Memory B cell (primary cell): ENCODE data around the gene LINGO4.

Source experiments
- ATAC-seq: fragments of 150-1000 bp; cut with Tn5 transposase; 2 replicates; pipeline ENCODE4 v1.10.0; 2021; ENCODE audit warnings: low read depth, mild to moderate bottlenecking, moderate library complexity
- DNase-seq, 2 donors: peaks; one replicate each; pipeline ENCODE4 v3.0.0; 2022; ENCODE audit warnings: low spot score in 2 of 2
- H3K27ac Mint-ChIP-seq: one replicate; pipeline ENCODE4 v1.8.0; 2022; ENCODE audit warnings: mild to moderate bottlenecking, moderate library complexity, mixed read lengths
- H3K27me3 Mint-ChIP-seq: one replicate; pipeline ENCODE4 v1.8.0; 2022; ENCODE audit warnings: mixed read lengths
- H3K36me3 Mint-ChIP-seq: one replicate; pipeline ENCODE4 v1.8.0; 2022; ENCODE audit warnings: mild to moderate bottlenecking, mixed read lengths
- H3K4me1 Mint-ChIP-seq: one replicate; pipeline ENCODE4 v1.8.0; 2022; ENCODE audit warnings: mixed read lengths
- H3K4me3 Mint-ChIP-seq: one replicate; pipeline ENCODE4 v1.8.0; 2022; ENCODE audit warnings: mild to moderate bottlenecking, moderate library complexity, mixed read lengths
- H3K9me3 Mint-ChIP-seq: one replicate; pipeline ENCODE4 v1.8.0; 2022; ENCODE audit warnings: mixed read lengths

LINGO4 gene, protein sequence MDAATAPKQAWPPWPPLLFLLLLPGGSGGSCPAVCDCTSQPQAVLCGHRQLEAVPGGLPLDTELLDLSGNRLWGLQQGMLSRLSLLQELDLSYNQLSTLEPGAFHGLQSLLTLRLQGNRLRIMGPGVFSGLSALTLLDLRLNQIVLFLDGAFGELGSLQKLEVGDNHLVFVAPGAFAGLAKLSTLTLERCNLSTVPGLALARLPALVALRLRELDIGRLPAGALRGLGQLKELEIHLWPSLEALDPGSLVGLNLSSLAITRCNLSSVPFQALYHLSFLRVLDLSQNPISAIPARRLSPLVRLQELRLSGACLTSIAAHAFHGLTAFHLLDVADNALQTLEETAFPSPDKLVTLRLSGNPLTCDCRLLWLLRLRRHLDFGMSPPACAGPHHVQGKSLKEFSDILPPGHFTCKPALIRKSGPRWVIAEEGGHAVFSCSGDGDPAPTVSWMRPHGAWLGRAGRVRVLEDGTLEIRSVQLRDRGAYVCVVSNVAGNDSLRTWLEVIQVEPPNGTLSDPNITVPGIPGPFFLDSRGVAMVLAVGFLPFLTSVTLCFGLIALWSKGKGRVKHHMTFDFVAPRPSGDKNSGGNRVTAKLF

DNA sequence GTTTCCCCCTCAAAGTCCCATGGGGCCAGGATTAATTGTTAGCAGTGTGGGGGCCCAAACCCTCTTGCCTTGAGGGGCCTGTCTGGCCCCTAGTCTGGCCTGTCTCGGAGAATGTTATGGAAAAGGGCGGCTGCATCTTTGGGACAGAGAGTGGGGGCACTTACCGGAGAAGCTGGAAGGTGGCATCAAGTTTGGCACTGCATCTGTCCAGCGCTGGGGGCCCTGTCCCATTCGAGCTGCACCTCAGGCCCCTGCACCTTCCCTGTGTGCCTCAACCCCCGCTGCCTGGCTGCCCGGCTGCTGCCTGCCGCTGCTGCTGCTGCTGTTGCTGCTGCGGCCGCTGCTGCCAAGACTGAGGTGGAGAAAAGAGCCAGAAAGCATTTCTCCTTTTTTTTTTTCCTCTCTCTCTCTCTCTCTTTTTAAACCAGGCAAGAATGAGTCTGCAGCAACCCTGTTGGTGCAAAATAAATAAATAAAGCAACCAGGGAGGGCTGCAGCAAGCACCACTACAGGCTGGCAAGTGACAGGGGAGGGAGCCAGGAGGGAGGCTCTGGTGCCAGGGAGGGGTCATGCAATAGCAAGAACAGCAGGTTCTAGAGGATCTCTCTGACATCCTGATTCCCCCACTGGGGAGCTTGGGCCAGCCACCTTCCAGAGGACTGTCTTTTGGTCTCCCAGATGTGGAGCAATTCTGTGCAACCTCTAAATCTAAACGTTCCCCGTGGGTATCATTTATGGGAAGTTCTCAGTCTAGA lies at the start of gene LINGO4:
Gene LINGO4, minus strand, starts transcription at position 354 of the 755 bp plus-strand sequence. CDS start 2,715 bp downstream, outside the sequence.
- no peaks in the 10 kb centered on the region for H3K36me3 Mint-ChIP-seq

DNA sequence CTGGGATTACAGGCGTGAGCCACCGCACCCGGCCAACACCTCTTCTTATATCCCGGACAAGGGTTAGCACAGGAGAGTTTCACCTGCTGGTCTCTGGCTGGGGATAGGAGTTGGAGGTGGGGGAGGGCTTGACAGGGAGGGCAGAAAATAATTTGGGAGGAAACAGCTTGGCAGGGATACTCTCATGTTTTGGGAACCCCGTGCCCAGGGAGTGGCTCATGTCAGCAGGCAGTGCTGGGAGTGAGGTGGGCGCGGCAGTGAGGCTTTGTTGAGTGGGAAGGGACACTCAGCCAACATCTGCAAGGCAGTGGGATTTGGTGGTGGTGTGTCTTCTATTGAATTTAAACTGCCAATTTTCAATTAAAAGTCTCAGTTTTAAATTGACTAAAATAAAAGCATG lies 49.4 kb upstream of the LINGO4 start:
- Mint-ChIP-seq H3K4me3 (no peak overlapping the region), H3K4me1 (peaks cover 1% of the 10 kb centered on the region), H3K27me3 (peaks cover 12% of the 10 kb centered on the region), H3K36me3 (no peaks in the 10 kb centered on the region), H3K27ac (no peak overlapping the region), H3K9me3 (no peaks in the 10 kb centered on the region)
- no peak for DNase-seq
- ATAC-seq, result no peak

More for the DNA sequence above, at the start of gene LINGO4:
- ATAC-seq (no peak), DNase-seq (no peak)
- no peak within 1 kb of the TSS for H3K4me3 Mint-ChIP-seq
- peaks cover 5% of the 10 kb centered on the region for H3K27me3 Mint-ChIP-seq
- H3K4me1 Mint-ChIP-seq, result peaks cover 6% of the 10 kb centered on the region
- H3K27ac Mint-ChIP-seq, result no peak within 1 kb of the TSS
- H3K9me3 Mint-ChIP-seq, result no peaks in the 10 kb centered on the region

DNA sequence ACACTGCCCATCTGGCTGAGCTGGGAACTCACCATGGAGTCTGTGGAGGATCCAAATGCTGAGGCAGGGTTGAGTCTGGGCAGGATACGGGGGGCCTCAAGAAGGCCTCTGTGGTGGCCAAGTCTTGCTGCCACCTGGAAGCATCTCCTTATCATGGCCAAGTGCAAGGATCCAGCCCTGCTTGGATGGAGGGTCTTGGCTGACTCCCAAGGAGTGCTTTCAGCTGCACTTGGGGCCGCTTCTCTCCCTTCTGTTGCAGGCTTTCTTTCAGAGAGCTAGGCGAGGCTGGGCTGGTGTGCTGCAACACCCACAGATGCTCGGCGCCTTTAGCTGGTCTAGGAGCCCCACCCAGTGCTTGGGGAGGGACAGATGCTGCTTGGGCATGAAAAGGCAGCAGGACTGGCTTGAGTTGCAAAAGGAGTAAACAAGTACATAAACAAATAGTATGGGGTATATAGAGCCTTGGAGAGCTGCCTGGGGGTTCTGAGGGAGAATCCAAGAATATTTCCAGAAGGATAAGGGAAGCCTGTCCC lies 48.3 kb upstream of the LINGO4 start, which contains the start of gene THEM5:
Gene THEM5, minus strand, starts transcription at position 302 of the 533 bp plus-strand sequence. Its CDS starts 147 bp downstream, at position 155.
- Mint-ChIP-seq H3K27me3 (peaks cover 16% of the 10 kb centered on the region), H3K27ac (no peak within 1 kb of the TSS), H3K36me3 (no peaks in the 10 kb centered on the region), H3K4me1 (no peaks in the 10 kb centered on the region), H3K4me3 (no peak within 1 kb of the TSS), H3K9me3 (no peaks in the 10 kb centered on the region)
- ATAC-seq (no peak), DNase-seq (no peak)

DNA sequence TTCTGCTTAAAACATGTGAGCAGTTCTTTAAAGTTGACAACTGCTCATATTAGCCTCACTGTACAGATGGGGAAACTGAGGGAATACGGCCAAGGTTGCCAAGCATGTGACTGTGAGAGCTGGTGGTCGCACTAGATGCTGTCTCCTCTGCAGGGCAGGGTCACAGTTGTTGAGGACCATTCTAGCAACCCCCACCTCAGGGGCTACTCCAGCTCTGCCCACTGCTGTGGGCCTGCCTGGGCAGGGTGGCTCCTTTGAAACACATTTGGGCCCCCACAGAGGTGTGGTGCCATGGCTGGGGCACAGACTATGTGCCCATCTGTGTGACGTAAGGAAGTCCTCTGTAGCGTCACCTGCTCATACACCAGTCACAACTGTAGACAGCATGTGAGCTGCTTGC lies 47.5 kb upstream of the LINGO4 start:
- Mint-ChIP-seq H3K9me3 (no peaks in the 10 kb centered on the region), H3K27me3 (peaks cover 16% of the 10 kb centered on the region), H3K4me1 (no peaks in the 10 kb centered on the region), H3K36me3 (no peaks in the 10 kb centered on the region), H3K27ac (no peak overlapping the region), H3K4me3 (no peak overlapping the region)
- ATAC-seq, result no peak
- no peak for DNase-seq

DNA sequence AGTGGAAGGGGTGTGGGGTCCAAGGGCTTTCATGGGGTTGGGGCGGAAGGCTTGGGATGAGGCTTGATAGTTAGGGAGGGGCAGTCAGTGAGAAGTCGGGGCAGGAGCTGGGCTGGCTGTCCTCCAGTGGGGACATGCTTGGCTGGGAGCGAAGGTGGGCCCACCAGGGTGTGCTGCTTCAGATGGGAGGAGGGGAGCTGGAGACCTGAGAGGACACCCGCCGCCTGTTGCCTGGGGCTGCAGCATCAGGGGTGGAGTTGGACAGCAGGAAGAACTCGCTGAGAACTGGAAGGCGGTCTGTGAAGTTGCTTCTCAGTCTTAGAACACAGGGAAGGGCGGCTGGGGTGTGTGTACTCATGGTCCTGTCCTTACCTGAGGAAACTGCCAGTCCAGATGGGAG lies 46.7 kb upstream of the LINGO4 start:
- no peaks in the 10 kb centered on the region for H3K36me3 Mint-ChIP-seq

DNA sequence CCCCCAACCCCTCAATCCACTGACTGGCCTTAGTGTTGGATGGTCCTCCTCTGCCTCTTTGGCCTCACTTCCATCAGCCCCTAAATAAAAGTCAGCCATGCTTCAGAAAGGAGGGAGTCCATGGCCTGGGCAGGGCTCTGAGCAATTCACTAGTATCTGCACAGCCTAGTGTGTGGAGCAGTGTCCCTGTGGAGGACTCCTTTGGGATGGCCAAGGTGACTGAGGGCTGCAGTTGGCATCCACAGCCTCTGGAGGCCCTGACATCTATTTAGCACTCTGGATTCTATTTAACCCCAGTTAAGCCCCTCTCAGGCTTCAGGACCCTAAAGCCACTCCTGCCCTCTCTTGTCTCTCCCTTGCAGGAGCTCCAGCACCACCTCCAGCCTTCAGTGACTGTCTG lies 44.7 kb upstream of the LINGO4 start:
- ATAC-seq (no peak), DNase-seq (no peak)
- Mint-ChIP-seq H3K36me3 (no peaks in the 10 kb centered on the region), H3K4me3 (no peak overlapping the region), H3K27ac (no peak overlapping the region), H3K4me1 (peaks cover 2% of the 10 kb centered on the region), H3K9me3 (no peaks in the 10 kb centered on the region), H3K27me3 (peaks cover 19% of the 10 kb centered on the region)

More for the DNA sequence above, 46.7 kb upstream of the LINGO4 start:
- Mint-ChIP-seq H3K4me1 (no peaks in the 10 kb centered on the region), H3K27me3 (peaks cover 16% of the 10 kb centered on the region), H3K9me3 (no peaks in the 10 kb centered on the region), H3K27ac (no peak overlapping the region), H3K4me3 (no peak overlapping the region)
- ATAC-seq, result no peak
- DNase-seq, result no peak

DNA sequence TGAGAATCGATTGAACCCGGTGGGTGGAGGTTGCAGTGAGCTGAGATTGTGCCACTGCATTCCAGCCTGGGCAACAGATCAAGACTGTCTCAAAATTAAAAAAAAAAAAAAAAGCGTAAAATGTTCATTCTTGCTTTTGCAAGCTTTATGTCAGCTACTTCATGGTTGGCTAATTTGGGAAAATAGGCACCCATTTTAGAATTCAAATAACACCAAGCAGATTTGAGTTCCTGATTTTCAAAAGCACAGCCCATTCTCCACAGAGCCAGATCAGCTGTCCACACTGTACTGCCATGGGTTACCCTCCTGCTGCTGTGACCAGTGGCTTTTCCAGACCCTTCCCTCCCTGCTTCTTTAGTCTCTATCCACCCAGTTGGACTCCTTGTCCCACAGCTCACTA lies 43.9 kb upstream of the LINGO4 start:
- H3K4me1 Mint-ChIP-seq, result peaks cover 6% of the 10 kb centered on the region
- no peak overlapping the region for H3K4me3 Mint-ChIP-seq
- H3K27me3 Mint-ChIP-seq, result peaks cover 19% of the 10 kb centered on the region

DNA sequence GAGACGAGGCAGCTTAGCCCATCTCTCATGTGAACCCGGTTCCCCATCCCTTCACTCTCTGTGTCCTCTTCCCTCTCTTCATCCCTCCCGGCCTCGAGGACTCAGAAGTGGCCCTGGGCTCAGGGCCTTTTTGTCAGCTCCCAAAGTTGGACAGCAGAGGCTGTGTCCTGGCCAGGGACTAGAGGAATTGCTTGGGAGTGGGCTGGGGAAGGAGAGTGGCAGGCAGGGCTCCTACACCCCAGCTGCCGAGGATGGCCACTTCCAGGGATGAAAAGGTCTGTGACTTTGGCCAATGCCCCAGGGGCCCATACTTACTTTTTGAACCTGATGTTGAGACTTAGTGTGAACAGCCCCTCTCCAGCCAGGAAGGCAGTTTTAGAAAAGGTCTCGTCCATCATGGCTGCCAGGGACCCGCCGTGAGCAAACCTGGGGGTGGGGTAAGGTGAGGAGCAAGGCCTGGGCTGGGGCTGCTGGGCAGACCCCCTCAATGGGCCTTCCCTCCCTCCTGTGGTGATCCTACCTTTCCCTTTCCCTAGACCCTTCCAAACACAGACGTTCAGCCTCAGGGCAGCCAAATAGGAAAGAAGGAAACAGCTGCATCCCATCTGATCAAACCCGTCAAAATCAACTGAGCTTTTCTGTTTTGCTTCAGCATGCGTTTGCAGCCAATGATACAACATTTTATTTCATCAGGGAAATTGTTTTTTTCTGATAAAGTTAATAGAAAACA lies 42.8 kb upstream of the LINGO4 start:
- DNase-seq, result no peak
- H3K9me3 Mint-ChIP-seq, result no peaks in the 10 kb centered on the region
- H3K4me1 Mint-ChIP-seq, result peaks cover 6% of the 10 kb centered on the region
- H3K27ac Mint-ChIP-seq, result no peak overlapping the region
- no peak for ATAC-seq
- H3K27me3 Mint-ChIP-seq, result peaks cover 19% of the 10 kb centered on the region
- H3K36me3 Mint-ChIP-seq, result no peaks in the 10 kb centered on the region
- no peak overlapping the region for H3K4me3 Mint-ChIP-seq

More for the DNA sequence above, 43.9 kb upstream of the LINGO4 start:
- DNase-seq, result no peak
- Mint-ChIP-seq H3K9me3 (no peaks in the 10 kb centered on the region), H3K36me3 (no peaks in the 10 kb centered on the region), H3K27ac (no peak overlapping the region)
- no peak for ATAC-seq

DNA sequence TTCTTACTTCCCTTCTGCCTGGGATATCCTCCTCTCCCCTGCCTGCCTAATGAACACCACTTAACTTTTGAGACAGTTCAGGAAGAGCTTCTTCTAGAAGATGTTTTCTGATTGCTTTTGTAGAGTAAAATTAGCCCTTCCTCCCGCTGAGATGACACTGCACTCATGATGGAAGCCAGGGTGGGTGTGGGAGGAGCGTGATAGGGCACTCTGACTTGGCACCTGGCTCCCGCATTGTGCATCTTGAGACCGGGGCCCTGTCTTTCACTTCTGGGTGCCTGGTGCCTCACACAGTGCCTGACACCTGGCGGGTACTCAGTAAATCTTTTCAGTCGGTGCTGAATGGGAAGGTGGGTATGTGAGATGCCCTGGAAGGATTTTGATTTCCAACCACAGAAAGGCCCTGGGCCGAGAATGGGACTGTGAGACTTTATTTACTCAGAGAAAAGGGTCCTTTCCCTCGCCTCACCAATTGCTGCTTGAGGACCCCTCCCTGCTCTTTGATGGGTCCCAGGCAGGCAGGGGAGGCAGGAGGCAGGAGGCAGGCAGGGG lies 41.5 kb upstream of the LINGO4 start:
- no peaks in the 10 kb centered on the region for H3K9me3 Mint-ChIP-seq

DNA sequence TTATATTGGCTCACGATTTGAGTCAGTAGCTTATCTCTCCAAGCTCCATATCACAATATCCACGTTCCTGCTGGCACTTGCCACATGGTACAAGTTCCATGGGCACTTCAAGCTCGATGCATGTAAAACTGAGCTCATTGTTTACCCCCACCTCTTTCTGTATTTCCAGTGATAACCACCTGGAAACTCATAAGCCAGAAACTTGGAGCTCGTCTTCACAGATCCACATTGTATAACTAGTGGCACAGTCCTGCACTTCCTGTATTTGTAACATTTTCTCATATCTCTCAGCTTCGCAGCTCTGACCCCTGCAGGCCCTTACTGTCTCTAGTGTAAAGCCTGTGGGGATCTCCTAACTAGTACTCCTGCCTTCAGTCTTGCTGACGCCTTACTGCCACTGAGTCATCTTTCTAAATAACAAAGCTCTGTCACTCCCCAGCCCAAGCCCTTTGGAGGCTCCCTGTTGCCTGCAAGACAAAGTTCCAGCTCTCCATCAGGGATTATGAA lies 40.9 kb upstream of the LINGO4 start:
- H3K36me3 Mint-ChIP-seq, result no peaks in the 10 kb centered on the region
- H3K4me1 Mint-ChIP-seq, result peaks cover 6% of the 10 kb centered on the region
- no peak for DNase-seq
- no peaks in the 10 kb centered on the region for H3K9me3 Mint-ChIP-seq
- no peak overlapping the region for H3K4me3 Mint-ChIP-seq
- ATAC-seq, result no peak
- peaks cover 15% of the 10 kb centered on the region for H3K27me3 Mint-ChIP-seq
- H3K27ac Mint-ChIP-seq, result no peak overlapping the region

More for the DNA sequence above, 41.5 kb upstream of the LINGO4 start:
- no peaks in the 10 kb centered on the region for H3K36me3 Mint-ChIP-seq
- no peak overlapping the region for H3K4me3 Mint-ChIP-seq
- no peak for DNase-seq
- no peak overlapping the region for H3K27ac Mint-ChIP-seq
- H3K4me1 Mint-ChIP-seq, result peaks cover 6% of the 10 kb centered on the region
- peaks cover 18% of the 10 kb centered on the region for H3K27me3 Mint-ChIP-seq
- no peak for ATAC-seq

DNA sequence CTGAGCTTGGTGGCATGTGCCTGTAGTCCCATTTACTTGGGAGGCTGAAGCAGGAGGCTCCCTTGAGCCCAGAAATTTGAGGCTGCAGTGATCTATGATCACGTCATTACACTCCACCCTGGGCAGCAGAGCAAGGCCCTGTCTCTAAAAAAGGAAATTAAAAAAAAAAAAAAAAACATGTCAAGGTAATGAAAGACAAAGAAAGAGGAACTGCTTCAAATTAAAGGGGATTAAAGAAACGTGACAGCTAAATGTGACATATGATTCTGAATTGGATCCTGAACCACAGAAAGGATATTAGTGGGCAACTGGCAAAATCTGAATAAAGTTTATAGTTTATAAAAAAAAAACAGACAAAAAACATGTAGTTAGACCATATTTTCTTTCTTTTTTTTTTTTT lies 38.2 kb upstream of the LINGO4 start:
- Mint-ChIP-seq H3K9me3 (no peaks in the 10 kb centered on the region), H3K4me3 (no peak overlapping the region), H3K27me3 (peaks cover 2% of the 10 kb centered on the region), H3K36me3 (no peaks in the 10 kb centered on the region), H3K27ac (no peak overlapping the region), H3K4me1 (peaks cover 14% of the 10 kb centered on the region)
- no peak for DNase-seq
- ATAC-seq, result peak; percentile 65

DNA sequence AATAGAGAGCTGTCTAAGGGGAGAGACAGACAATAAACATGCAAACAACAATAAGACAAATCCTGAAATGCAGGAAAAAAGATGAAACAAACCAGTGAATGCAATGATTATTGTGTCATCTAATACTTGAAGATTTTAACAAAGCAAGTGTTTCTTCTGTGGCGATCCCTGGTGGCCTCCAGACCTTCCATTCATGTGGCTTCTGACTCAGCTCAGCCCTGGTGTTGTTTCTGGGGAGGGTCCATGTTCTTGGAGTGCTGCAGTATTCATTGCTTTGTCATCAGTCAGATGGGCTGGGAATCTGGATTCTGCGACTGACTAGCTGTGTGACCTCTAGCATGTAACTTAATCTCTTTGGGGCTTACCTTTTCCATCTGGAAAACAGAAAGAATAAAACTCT lies 35.9 kb upstream of the LINGO4 start:
- ATAC-seq, result no peak
- no peak overlapping the region for H3K27ac Mint-ChIP-seq
- H3K9me3 Mint-ChIP-seq, result no peaks in the 10 kb centered on the region
- DNase-seq, result no peak
- H3K36me3 Mint-ChIP-seq, result no peaks in the 10 kb centered on the region
- peaks cover 9% of the 10 kb centered on the region for H3K27me3 Mint-ChIP-seq
- H3K4me1 Mint-ChIP-seq, result peaks cover 21% of the 10 kb centered on the region
- no peak overlapping the region for H3K4me3 Mint-ChIP-seq

DNA sequence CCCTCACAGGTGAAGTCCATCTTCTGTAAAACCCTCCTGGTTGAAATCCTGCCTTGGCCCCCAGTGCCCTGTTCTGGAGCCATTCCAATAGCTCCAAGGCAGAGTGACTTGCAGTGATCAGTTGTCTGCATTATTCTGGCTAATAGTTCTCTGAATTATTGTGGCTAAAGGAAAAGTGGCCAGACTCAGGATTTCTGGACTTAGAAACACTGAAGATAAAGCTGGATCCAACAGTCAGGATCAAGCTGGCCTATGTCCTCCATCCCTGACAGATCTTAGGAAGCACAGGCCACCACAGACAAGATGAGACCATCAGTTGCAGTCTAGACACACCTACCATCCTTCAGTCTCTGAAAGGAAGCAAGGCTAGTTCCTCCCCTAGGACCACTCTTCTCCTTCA lies 35.2 kb upstream of the LINGO4 start:
- Mint-ChIP-seq H3K27me3 (peaks cover 9% of the 10 kb centered on the region), H3K4me1 (peaks cover 21% of the 10 kb centered on the region), H3K4me3 (peak overlapping the region; percentile 75), H3K36me3 (no peaks in the 10 kb centered on the region), H3K27ac (no peak overlapping the region), H3K9me3 (no peaks in the 10 kb centered on the region)
- ATAC-seq (no peak), DNase-seq (no peak)
